GM18861 (cell line): ENCODE measurements around the gene L3MBTL4.

Source experiments
- ATAC-seq: cut with Tn5 transposase; IDR thresholded peaks from one replicate; pipeline ENCODE4 v1.9.1; 2021; ENCODE audit not compliant: unreplicated experiment

Gene L3MBTL4

DNA sequence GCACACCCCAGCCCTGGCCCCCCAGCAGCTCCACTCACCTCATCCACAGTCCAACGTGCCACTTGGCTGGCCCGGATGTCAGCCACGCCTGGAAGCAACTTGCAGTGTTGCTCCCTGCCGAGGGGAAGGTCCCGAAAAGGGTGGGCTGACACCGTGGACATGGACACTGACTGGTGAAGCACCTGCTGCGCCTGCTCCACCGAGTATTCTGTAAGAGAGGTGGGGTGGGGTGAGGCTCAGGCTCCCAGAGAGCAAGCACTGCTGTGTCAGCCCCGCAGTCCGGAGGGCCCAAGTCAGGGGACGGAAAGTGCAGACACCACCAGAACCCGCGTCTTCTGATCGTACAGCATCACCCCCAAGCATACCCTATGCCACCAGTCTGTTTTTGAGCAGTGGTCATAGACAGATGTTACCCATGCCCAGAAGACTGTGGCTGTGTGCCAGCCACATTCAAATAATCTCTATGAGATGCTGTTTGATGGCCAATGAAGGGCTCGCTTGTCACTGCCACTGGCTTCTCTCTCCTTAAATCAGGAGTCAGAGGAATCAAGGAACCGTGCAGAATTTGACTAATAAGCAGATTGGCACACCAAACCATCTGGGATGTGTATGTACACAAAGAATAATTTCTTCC, 445.2 kb downstream of the L3MBTL4 start:
- ATAC-seq, result no peak

DNA sequence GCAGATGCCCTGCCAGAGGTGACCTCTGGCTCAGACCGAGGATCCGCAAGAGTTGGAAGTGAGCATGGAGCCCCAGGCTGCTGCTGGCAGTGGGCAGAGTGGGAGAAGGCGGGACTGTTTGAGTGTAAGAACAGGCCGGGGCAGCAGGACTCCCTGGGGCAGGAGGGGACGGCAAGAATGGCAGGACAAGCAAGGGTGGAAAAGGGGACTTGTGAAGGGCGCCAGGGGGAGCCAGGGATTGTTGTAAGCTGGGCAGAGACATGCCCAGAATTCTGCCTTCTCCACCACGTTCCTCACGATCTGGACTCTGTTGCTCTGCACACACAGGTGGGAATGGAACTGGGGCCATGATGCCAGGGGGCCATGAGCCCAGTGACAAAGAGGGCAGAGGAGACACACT, 447.0 kb downstream of the L3MBTL4 start:
- ATAC-seq, result no peak

DNA sequence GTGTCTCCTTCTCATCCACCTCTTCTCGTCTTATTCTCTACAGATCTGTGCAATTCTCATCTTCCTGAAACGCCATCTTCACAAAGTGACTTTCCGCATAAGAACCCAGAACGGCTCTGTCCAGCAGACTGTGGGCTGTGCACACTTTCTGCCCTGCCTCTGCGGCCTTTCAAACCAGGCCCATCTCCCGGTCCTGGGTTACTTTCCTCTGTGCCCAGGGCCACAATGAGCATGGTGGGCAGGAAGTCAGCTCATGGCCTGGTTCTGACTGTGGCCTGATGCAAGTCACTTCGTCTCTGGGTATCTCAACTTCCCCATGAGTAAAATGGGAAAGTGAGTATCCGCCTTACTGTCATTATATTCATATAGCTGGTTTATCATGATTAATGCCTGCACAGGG, 447.7 kb downstream of the L3MBTL4 start:
- no peak for ATAC-seq

DNA sequence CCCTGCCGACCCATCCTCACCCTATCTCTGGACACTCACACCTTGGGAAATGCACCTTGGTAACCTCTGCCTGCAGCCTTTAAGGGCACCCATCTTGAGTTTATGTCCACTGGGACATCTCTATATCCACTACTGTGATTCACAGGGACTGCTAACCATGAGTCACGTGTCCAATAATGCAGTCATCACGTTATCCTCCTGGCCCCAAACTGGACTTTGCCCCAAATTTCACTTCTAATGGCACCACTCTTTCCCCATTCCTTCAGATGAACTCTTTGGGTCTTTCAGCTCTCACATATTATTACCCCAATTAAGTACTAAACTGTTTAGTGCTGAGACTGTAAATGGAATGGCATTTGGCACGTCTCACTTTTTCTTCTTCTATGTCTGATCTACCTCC, 448.2 kb downstream of the L3MBTL4 start:
- ATAC-seq, result no peak

DNA sequence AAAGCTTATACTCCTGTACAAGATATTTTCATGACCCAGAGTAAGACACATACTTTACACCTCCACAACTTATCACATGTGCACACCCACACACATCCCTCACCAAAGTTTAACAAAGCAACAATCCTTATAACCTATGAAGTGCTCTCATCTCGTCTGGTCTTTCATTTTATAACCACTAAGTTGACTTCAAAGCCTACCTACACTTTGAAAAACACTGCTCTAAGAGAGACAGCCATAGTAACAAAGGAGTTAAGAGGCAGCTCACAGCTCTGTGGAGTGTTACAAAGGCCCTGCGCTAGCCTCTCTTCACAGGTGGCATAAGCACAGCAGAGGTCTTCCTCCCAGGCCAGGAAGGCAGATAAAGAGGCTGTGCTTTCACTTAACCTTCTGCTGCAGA, 449.7 kb downstream of the L3MBTL4 start:
- ATAC-seq, result no peak

DNA sequence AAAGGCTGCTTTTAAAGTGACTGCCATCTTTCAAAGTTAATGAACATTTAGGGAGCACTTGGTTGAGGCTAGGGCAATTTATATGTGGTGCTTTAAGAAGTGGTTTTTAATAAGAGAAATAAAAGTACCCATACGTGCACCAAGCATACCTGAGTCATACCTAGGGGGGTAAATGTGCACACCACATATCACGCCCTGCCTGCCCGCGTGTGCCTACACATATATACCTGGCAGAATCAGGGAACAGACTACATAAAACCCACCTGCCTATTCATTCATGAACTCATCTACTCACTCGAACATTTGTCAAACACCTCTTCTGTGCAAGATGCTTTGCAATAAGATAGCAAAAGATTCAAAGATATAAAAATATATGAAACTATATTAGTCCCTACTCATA, 450.1 kb downstream of the L3MBTL4 start:
- ATAC-seq, result no peak

DNA sequence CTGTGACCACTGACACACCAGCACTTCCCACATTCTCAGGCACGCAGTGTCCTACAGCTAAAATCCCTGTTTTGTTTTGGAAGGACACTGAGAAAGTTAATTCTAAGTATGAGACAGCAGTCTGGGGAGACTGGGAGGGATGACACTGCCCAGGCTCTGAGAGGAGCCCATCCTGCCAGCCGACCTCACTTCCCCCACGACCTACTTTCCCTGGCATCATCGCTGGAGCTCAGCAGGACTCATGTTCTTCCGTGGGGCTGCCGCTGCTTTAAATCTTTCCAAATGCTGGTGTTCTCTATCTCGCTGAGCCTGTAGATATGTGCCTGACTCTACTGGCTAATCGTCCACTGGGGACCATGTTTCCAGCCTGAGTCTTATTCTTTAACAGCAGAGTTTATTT, 450.6 kb downstream of the L3MBTL4 start:
- no peak for ATAC-seq

DNA sequence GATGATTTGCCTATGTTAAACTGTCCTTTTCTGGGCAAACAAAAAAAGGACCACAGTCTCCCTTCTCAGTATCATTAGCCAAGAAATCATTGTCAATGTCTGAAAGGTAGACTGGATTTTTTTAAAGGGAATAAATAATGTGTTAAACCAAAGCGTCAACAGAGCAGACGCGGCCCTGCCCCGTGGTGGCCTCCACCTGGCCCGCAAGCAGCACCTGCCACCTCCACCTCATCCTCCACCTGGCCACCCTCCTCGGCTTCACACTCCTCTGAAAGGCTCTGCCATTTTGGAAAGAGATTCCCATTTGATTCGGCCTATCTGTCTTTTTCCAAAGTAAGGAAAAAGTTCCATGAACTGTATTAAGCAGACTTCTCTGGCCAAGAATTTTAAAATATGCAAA, 451.4 kb downstream of the L3MBTL4 start:
- ATAC-seq, result no peak

DNA sequence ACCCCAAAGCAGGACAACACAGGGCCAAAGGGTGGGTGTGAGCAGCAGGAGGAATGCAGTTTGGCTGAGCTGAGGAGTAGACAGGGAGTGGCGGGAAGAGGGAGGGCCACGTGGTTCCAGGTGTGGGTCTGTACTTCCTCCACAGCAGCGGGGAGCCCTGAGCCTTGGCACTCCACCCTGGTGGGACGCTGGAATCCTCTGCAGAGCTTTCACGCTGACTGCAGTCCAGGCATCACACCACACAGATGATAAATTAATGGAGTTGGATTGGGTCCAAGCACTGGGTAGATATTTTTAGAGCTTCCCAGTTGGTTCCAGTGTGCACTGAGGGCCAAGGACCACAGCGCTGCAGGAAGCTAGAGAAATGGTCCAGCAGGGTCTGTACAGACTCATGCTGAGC, 452.3 kb downstream of the L3MBTL4 start:
- no peak for ATAC-seq

DNA sequence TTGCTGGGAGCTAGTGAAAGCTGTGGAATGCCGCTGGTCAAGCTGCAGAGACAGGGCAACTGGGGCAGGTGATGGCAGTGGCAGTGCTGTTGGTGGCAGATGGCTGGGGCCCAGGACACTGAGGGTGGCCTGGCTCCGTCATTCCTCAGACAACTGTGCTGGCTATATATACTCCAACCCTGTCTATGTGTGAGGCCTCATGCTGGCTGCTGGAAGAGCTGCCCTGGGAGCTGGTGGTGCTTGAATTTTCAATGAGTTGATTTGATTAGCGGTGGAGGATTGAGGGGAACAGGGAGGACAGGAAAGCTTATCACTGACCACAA, 452.9 kb downstream of the L3MBTL4 start:
- ATAC-seq, result no peak

DNA sequence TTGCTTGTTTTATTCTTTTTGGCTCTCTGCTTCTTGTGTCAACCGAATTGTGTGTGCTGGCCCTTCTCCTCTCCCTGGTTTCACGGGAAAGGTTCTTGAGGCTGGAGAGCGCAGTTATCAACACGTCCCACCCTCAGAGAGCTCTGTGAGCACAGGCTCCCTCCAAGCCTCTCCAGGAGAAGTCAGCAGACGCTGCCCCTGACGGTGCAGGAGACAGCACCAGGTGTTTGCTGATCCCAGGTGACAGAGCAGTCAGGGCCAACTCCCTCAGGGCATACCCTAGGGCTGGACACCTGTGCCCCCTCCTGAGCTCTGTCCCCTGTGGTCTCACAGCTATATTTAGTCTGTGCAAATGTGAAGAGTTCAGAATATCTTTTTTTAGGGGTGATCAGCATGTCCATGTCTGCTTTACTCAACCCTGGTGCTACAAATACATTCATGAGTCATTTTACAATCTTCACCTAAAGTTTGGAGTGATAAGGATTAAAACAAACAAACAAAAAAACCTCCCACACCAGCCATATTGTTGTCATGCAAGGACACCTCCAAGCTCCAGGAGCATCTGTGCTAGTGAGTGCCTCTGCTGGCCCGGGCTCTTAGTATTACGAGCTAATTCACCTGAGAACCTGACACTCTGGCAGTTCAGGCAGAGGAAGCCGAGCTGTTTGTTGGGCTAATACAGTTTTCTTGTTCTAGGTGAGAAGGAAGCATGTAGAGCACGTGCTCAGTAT, 453.4 kb downstream of the L3MBTL4 start:
- ATAC-seq, result no peak

DNA sequence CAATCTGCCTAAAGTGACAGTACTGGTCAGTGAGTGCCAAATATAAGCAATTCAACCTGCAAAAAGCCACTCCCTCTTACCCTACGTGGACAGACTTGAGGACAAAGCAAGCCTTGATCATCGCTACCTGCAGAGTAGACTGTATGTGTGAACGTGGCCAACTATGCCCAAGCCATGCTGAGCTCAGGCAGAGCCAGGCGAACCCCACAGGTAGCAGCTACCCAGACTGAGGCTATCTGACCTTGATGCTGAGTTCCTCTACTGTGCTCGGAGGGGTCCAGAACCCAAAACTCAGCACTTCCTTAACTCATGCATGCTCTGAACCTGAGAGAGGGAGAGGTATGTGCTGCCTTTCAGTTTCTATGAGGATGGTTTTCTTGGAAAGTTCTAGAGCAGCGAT, 455.9 kb downstream of the L3MBTL4 start:
- no peak for ATAC-seq

DNA sequence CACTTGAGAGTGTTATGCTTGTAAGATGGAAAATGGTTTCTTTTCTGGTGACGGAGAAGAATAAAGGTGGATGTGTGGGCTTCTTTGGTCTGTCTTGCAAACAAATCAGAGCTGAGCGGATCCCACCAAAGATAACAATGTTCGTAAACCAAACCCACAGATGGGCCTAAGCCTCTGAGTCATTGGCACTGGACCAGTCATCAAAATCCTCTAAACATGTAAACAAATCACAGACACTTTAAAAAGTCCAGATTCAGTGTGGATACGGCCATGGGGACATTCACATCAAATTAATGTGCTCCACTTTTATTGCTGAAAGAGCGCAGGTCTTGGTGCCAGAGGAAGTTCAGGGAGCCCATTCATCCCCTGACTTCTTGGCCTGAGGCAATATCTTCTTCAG, 458.9 kb downstream of the L3MBTL4 start:
- ATAC-seq, result no peak

DNA sequence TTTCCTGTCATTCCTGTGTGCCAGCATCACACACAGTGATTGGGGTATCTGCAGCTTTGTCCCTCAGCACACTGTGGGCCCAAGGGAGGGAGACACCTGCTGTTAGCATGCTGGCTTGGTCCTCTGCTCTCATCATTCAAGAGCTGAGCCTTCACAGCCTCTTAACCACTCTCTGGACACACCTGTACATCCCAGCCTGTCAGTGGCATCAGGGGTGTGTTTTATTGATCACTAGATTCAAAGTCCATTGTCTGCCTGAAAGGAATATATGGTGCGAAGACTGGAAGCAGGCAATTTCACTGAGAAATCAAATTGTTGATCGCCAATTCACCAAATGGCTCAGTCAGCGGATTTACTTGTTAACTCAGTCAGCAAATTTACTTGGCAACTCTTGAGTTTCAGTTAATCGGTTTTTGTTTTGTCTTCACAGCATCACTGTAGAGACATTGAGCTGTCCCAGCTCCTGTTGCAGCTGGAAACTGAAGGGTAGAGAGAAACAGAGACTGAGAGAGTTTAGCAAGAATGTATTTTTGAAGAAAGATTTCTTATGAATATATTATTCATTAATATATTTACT, 463.1 kb downstream of the L3MBTL4 start:
- ATAC-seq, result no peak

DNA sequence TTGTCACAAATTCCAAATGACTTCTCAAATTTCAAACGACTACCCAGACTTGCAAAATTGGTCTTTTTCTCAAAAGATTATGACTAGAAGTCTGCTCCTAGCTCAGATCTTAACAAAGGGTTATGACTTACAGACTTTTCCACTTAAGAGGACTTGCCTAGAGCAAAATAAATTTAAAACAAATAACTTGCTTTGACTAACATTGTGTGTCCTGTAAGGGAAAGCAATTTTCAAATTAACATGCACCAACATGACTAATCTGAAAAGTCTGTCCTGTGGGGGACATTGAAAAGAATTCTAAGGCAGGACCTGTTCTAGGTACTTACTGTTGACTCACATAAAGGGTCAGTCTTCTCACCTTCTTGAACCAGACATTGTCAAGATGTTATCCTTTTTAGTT, 465.9 kb downstream of the L3MBTL4 start:
- no peak for ATAC-seq

DNA sequence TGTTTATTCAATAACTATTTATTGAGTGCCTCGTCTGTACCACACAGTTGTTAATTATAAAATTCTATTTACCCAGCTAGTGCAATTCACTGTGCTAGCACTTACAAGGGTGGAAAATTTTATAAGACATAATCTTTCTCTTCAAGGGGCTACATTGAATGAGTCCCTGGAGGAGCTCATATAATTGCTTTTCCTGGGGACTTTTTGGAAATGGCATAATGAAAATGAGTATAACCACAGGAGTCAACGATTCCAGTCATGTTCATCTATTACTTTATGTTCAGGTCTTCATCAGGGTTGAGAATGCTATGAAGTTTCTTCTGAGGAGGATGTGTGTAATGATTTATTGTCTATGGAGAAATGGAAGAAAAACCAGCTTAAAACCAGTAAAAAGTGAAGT, 466.5 kb downstream of the L3MBTL4 start:
- no peak for ATAC-seq

DNA sequence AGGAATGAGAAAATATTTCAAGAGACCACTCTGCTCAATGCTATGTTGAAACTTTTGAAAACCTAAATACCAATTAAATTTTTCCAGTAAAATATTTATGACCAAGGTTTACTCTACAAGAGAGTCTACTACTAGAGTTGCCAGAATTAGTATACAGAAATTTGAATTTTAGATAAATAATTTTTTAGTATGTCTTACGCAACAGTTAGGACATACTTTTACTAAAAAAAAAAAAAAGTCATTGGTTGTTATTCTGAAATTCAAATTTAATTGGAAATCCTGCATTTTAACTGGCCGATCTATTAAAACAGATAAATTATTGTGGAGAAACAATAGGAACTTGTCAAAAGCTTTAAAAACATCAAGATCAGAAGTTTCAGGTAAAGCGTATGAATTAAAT, 470.3 kb downstream of the L3MBTL4 start:
- no peak for ATAC-seq

DNA sequence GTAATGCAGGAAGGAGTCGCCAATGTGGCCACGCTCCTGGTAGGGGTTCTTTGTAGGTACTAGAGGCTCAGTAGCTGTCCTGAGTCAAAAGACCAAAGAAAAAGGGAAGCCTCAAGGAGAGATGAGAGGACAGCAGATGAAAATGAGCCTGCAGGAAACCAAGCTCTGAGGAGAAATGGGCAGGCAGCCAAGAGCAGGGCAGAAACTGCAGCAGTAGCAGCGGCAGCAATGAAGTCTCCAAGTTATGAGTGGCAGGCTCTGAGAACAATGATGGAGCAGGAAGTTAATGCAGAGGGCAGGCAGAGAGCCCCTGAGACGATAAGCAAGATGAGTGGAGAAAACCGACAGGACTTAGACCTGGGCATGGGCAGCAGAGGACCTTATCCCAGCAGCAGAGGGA, 471.2 kb downstream of the L3MBTL4 start:
- ATAC-seq, result no peak

DNA sequence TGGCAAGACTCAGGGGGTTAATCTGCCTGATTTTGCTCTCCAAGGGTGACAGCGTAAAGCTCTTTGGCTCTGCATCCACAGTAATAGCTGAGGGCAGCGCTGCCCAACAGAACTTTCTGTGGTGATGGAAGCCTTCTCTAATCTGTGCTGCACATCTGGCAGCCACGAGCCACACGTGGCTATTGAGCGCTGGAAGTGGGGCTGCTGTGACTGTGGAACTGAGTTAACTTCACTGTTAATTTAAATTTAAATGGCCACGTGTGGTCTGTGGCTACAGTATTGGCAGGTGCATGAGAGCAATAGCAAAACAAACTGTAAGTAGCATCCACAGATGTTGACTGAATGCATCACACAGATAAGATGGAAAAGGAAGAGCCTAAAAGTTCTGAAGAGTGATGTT, 472.1 kb downstream of the L3MBTL4 start:
- no peak for ATAC-seq

DNA sequence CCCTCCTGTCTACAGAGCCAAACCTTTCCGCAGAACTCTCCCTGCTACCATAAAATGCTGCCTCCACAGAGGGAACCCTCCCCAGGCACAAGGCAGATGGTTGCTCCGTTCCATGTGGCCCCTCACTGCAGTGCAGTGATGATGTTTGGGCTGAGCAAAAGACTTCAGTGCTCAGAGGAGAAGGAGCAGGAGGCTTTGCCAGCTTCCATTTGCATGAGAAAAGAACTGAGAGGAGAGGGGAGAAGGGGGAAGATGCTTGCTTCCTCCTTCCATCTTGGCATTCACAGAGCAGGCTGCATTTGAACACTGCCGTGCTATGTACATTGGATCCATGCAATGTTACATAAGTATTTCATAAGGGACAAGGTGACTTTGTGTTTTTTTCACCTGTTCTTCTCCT, 472.8 kb downstream of the L3MBTL4 start:
- no peak for ATAC-seq

DNA sequence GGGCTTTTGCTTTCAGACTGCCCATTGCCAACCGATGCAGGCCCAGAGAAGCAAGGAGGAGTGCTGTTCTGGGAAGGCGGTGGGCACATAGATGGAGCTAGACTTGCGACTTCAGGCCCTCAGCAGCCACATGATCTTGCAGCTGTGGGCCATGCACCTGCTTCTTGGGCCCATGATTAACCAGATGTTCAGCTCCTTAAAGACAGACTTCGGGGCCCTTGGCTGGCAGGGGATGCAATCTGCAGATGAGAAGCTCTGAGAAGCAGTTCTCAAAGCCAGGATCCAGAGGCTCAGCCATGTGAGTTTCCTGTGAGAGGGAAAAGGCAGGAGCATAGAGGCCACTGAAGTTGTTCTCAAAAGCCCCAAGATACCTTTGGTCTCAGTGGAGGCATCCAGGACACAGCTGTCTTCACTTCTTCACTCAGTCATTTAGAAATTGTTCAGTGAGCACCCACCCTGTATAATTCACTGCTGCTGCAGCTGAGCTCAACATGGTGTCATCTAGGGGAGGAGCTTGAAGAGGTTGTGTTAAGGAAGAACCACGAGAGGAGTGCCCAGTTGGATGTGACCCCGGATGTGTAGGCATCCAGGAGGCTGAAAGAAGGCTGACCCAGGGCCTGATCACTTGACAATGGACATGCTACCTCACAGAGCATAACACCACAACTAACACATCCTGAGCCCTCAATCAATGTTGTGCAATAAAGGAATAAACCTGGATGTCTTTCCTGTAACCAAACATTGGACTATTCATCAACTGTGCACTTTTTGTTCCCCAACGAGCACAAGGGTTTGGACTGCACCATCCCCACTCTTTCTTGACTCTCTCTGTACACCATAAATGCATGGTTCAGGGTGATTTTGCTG, 474.7 kb downstream of the L3MBTL4 start:
- no peak for ATAC-seq

DNA sequence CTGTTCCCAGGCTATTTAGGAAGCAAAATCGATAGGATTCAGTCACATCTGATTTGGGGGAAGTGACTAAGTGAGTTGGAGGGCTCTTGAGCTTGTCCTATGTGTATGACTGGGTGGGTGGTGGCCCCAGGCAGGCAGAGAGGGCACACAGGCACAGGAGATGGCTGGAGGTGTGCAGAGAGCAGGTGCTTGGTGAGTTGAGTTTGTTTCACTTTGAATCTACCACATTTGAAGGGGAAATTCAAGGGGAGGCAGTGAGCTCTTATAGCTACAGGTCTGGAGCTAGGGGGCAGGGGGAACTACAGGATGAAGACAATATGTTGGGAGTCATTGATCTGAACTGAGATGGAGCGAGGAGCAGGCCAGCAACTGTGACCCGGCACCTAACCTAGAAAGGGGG, 476.9 kb downstream of the L3MBTL4 start:
- no peak for ATAC-seq
